Mesenchymal stem cell (in vitro differentiated cells and primary cell): ENCODE data around the gene POLN. TPM values are rescaled to one million over a fixed set of nuclear protein-coding genes. Genes with fewer than 3 reads are reported as not detected.
"Not testable (repeated sequence)": the region's sequence is repeated elsewhere in the genome, so short reads cannot be mapped to it uniquely, and the experiment has no call there.

Experiments used
- DNase-seq: peaks from one replicate; pipeline ENCODE4 v3.0.0-alpha.2; 2013
- H2AFZ ChIP-seq: one replicate; pipeline ENCODE4 v1.6.1; 2013; ENCODE audit warnings: low read depth, mild to moderate bottlenecking, control low read depth, inconsistent platforms, low read length, moderate library complexity
- H2AK5ac ChIP-seq: 2 replicates; pipeline ENCODE4 v1.6.1; 2013; ENCODE audit warnings: low read length, moderate library complexity, mild to moderate bottlenecking, inconsistent platforms; ENCODE audit not compliant: severe bottlenecking
- H2BK120ac ChIP-seq: one replicate; pipeline ENCODE4 v1.6.1; 2013; ENCODE audit warnings: low read depth, mild to moderate bottlenecking, inconsistent platforms, low read length, moderate library complexity
- H2BK12ac ChIP-seq, 2 experiments: one replicate each; pipeline ENCODE4 v1.6.1; 2013; ENCODE audit warnings: inconsistent platforms in 2 of 2, low read length in 2 of 2, mild to moderate bottlenecking in 2 of 2, moderate library complexity in 2 of 2, control low read depth in 1 of 2
- H2BK15ac ChIP-seq: one replicate; pipeline ENCODE4 v1.6.1; 2013; ENCODE audit warnings: mild to moderate bottlenecking, low read depth, inconsistent platforms; ENCODE audit not compliant: poor library complexity, severe bottlenecking
- H2BK5ac ChIP-seq: 2 replicates; pipeline ENCODE4 v1.6.1; 2013; ENCODE audit warnings: low read depth, mild to moderate bottlenecking, low read length, control low read depth, inconsistent platforms; ENCODE audit not compliant: poor library complexity, severe bottlenecking
- H3K14ac ChIP-seq, 2 experiments: one replicate each; pipeline ENCODE4 v1.6.1; 2013; ENCODE audit warnings: inconsistent platforms in 2 of 2, low read length in 2 of 2, control low read depth in 1 of 2, mild to moderate bottlenecking in 1 of 2, moderate library complexity in 1 of 2
- H3K18ac ChIP-seq, 2 experiments: one replicate each; pipeline ENCODE4 v1.6.1; 2013; ENCODE audit warnings: inconsistent platforms in 2 of 2, low read length in 2 of 2, control low read depth in 1 of 2, low read depth in 1 of 2, mild to moderate bottlenecking in 1 of 2
- H3K23ac ChIP-seq, 2 experiments: one replicate each; pipeline ENCODE4 v1.6.1; 2013; ENCODE audit warnings: inconsistent platforms in 2 of 2, low read length in 2 of 2, mild to moderate bottlenecking in 2 of 2, moderate library complexity in 2 of 2, control low read depth in 1 of 2
- H3K27ac ChIP-seq: 2 replicates; pipeline ENCODE4 v1.5.1; 2013; ENCODE audit warnings: mild to moderate bottlenecking, moderate library complexity, low read length, control low read depth, inconsistent platforms; ENCODE audit not compliant: poor library complexity, severe bottlenecking
- H3K27me3 ChIP-seq, 2 experiments: 2 replicates each; pipeline versions ENCODE4 v1.6.1 to v1.7.0; 2013; ENCODE audit warnings: low read length in 2 of 2, mild to moderate bottlenecking in 2 of 2, moderate library complexity in 2 of 2, control low read depth in 1 of 2, inconsistent platforms in 1 of 2; ENCODE audit not compliant: control insufficient read depth in 1 of 2, insufficient read depth in 1 of 2
- H3K36me3 ChIP-seq, 2 experiments: 2 replicates each; pipeline versions ENCODE4 v1.6.1 to v1.7.0; 2013; ENCODE audit warnings: low read length in 2 of 2, control low read depth in 1 of 2, inconsistent platforms in 1 of 2, low read depth in 1 of 2, mild to moderate bottlenecking in 1 of 2; ENCODE audit not compliant: insufficient read depth in 2 of 2, control insufficient read depth in 1 of 2
- H3K4ac ChIP-seq, 2 experiments: one replicate each; pipeline ENCODE4 v1.6.1; 2013; ENCODE audit warnings: inconsistent platforms in 2 of 2, low read length in 2 of 2, mild to moderate bottlenecking in 2 of 2, moderate library complexity in 2 of 2, control low read depth in 1 of 2, low read depth in 1 of 2
- H3K4me1 ChIP-seq: 2 replicates; pipeline ENCODE4 v1.6.1; 2013; ENCODE audit warnings: low read depth, low read length, control low read depth; ENCODE audit not compliant: control insufficient read depth, insufficient read depth
- H3K4me2 ChIP-seq: 2 replicates; pipeline ENCODE4 v1.6.1; 2013; ENCODE audit warnings: low read length, mild to moderate bottlenecking, inconsistent platforms; ENCODE audit not compliant: poor library complexity, severe bottlenecking
- H3K4me3 ChIP-seq, 2 experiments: 2 replicates each; pipeline versions ENCODE4 v1.5.1 to v1.7.0; 2013; ENCODE audit warnings: low read length in 2 of 2, mild to moderate bottlenecking in 2 of 2, control low read depth in 1 of 2, low read depth in 1 of 2; ENCODE audit not compliant: insufficient read depth in 1 of 2
- H3K79me1 ChIP-seq: replicated peaks from 2 replicates; pipeline ENCODE4 v1.6.1; 2013; ENCODE audit warnings: mild to moderate bottlenecking, control low read depth, low read length, inconsistent platforms; ENCODE audit not compliant: poor library complexity, severe bottlenecking
- H3K9ac ChIP-seq: 2 replicates; pipeline ENCODE4 v1.7.0; 2013; ENCODE audit warnings: mild to moderate bottlenecking, low read length, moderate library complexity
- H3K9me3 ChIP-seq: 2 replicates; pipeline ENCODE4 v1.7.0; 2013; ENCODE audit warnings: mild to moderate bottlenecking, low read length; ENCODE audit not compliant: control insufficient read depth
- H4K8ac ChIP-seq: one replicate; pipeline ENCODE4 v1.6.1; 2013; ENCODE audit warnings: inconsistent platforms, mild to moderate bottlenecking, low read length, moderate library complexity
- H4K91ac ChIP-seq: one replicate; pipeline ENCODE4 v1.6.1; 2013; ENCODE audit warnings: mild to moderate bottlenecking, low read length, inconsistent platforms
- WGBS: methylation state at CpG from one replicate; pipeline ENCODE4 v1.1.7; 2013; ENCODE audit warnings: mixed read lengths; 5-methylcytosine and 5-hydroxymethylcytosine counted together
- small RNA-seq: library from polyadenylated mRNA; stranded (forward); fragments of <200 nt; extraction: miRNeasy Mini kit (QIAGEN cat#:217004); gene quantifications from one replicate; pipeline ENCODE3, GENCODE V24; 2013; ENCODE audit warnings: low read depth

Gene POLN

GRCh38 chr4:2027120-2027519, 214.8 kb downstream of the POLN start:
- 89% methylated on average over 4 of the region's 4 CpGs for WGBS
- H3K27me3 ChIP-seq, result peaks cover 24 to 38% of the 10 kb centered on the region in 2 experiments
- H3K27ac ChIP-seq, H3K14ac ChIP-seq, H3K9ac ChIP-seq, H3K36me3 ChIP-seq, H2BK12ac ChIP-seq, H3K23ac ChIP-seq, H2AK5ac ChIP-seq, H2BK15ac ChIP-seq, H3K4me3 ChIP-seq, H2AFZ ChIP-seq, H3K18ac ChIP-seq, H3K9me3 ChIP-seq, H3K4me2 ChIP-seq, H4K91ac ChIP-seq, H3K79me1 ChIP-seq, H4K8ac ChIP-seq, H3K4me1 ChIP-seq, H3K4ac ChIP-seq, H2BK5ac ChIP-seq, H2BK120ac ChIP-seq, DNase-seq: not testable (repeated sequence)

DNA sequence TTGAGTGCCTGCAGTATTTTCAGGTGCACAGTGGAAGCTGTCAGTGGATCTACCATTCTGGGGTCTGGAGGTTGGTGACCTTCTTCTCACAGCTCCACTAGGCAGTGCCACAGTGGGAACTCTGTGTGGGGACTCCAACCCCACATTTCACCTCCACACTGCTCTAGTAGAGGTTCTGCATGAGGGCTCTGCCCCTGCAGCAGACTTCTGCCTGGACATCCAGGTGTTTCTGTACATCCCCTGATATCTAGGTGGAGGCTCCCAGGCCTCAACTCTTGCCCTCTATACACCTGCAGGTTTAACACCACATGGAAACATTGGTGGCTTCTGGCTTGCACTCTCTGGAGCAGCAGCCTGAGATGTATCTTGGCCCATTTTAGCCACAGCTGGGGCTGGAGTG, 216.1 kb downstream of the POLN start:
- DNase-seq, result no peak
- H3K27ac ChIP-seq, result no peak overlapping the region
- H2BK5ac ChIP-seq, result no peak overlapping the region
- no peak overlapping the region for H3K23ac ChIP-seq
- H2AFZ ChIP-seq, result no peak overlapping the region
- H3K4me2 ChIP-seq, result no peak overlapping the region
- H2AK5ac ChIP-seq, result no peak overlapping the region
- no peaks in the 10 kb centered on the region for H3K79me1 ChIP-seq
- no peak overlapping the region for H4K91ac ChIP-seq
- H3K18ac ChIP-seq, result no peak overlapping the region
- no peak overlapping the region for H3K9ac ChIP-seq
- H3K14ac ChIP-seq, result no peak overlapping the region
- no peak overlapping the region for H2BK12ac ChIP-seq
- H3K9me3 ChIP-seq, result no peaks in the 10 kb centered on the region
- H3K4me3 ChIP-seq, result no peak overlapping the region
- no peak overlapping the region for H4K8ac ChIP-seq
- H2BK15ac ChIP-seq, result no peak overlapping the region
- H3K4me1 ChIP-seq, result peaks cover 2% of the 10 kb centered on the region
- H2BK120ac ChIP-seq, result no peak overlapping the region
- H3K27me3 ChIP-seq, result peaks cover 33 to 47% of the 10 kb centered on the region in 2 experiments
- H3K4ac ChIP-seq, result no peak overlapping the region
- no peaks in the 10 kb centered on the region for H3K36me3 ChIP-seq

GRCh38 chr4:2024683-2025082, 217.2 kb downstream of the POLN start:
- Histone ChIP-seq H3K4me1 (peaks cover 2% of the 10 kb centered on the region), H4K8ac (no peak overlapping the region), H2BK15ac (no peak overlapping the region), H3K9ac (no peak overlapping the region), H3K27me3 (peaks cover 34 to 43% of the 10 kb centered on the region in 2 experiments), H3K9me3 (no peaks in the 10 kb centered on the region), H2BK120ac (no peak overlapping the region), H3K18ac (no peak overlapping the region), H2BK5ac (no peak overlapping the region), H3K36me3 (no peaks in the 10 kb centered on the region), H3K4me2 (no peak overlapping the region), H4K91ac (no peak overlapping the region), H3K79me1 (no peaks in the 10 kb centered on the region), H3K4me3 (no peak overlapping the region), H3K23ac (no peak overlapping the region), H2BK12ac (no peak overlapping the region), H2AFZ (no peak overlapping the region), H3K27ac (no peak overlapping the region), H3K4ac (no peak overlapping the region), H2AK5ac (no peak overlapping the region), H3K14ac (no peak overlapping the region)
- DNase-seq, result no peak

Small RNAs within 50 kb of the gene (small RNA-seq; reads per million reads assigned to genes)
- not detected for gene COX6B1P5
